Mucosa of gallbladder (tissue), 1 donor: ENCODE results near the gene ASPA. TPM values are rescaled to one million over a fixed set of nuclear protein-coding genes. Genes with fewer than 3 reads are reported as not detected.
A peak's percentile ranks its signal among the peaks of the same experiment; 100 is the strongest.
"Not testable (repeated sequence)": the region's sequence is repeated elsewhere in the genome, so short reads cannot be mapped to it uniquely, and the experiment has no call there.

Experiments used
- DNase-seq: peaks from one replicate; pipeline ENCODE4 v3.0.0-alpha.2; 2020; ENCODE audit warnings: low spot score
- total RNA-seq: library from RNA; stranded (reverse); gene quantifications from one replicate; pipeline ENCODE4 v1.2.1, GENCODE V29; 2021
- donor health status: DM: no; HTN: no; CAD: no.

ASPA gene
- total RNA-seq, 1 donor from 2014 or later, result 2.4 TPM

GRCh38 chr17:3507869-3508268 is 32.1 kb downstream of the ASPA start:
- no peak for DNase-seq

- DNase-seq, result no peak
Observed at GRCh38 chr17:3510090-3510489, 34.3 kb downstream of the ASPA start.

GRCh38 chr17:3511852-3512504 is 36.2 kb downstream of the ASPA start:
- DNase-seq, result no peak

GRCh38 chr17:3512505-3513171 is 36.8 kb downstream of the ASPA start:
- DNase-seq, result peak; percentile 88

GRCh38 chr17:3513305-3514035 is 37.7 kb downstream of the ASPA start:
- DNase-seq, result no peak

- not testable (repeated sequence) for DNase-seq
Observed at GRCh38 chr17:3514167-3514566, 38.4 kb downstream of the ASPA start.

- DNase-seq, result no peak
Observed at GRCh38 chr17:3514873-3515272, 39.1 kb downstream of the ASPA start.

GRCh38 chr17:3519472-3519871 is 43.7 kb downstream of the ASPA start:
- DNase-seq, result not testable (repeated sequence)

- no peak for DNase-seq
Observed at GRCh38 chr17:3524024-3524423, 48.2 kb downstream of the ASPA start.

- no peak for DNase-seq
Observed at GRCh38 chr17:3526491-3526890, 50.7 kb downstream of the ASPA start.

GRCh38 chr17:3526971-3527370 is 51.2 kb downstream of the ASPA start:
- no peak for DNase-seq

GRCh38 chr17:3527468-3527867 is 51.7 kb downstream of the ASPA start:
- no peak for DNase-seq

GRCh38 chr17:3527896-3528295 is 52.1 kb downstream of the ASPA start:
- DNase-seq, result no peak

- DNase-seq, result no peak
Observed at GRCh38 chr17:3528403-3528851, 52.6 kb downstream of the ASPA start.

GRCh38 chr17:3528880-3529511 is 53.2 kb downstream of the ASPA start:
- no peak for DNase-seq

- DNase-seq, result peak; percentile 80
Observed at GRCh38 chr17:3529817-3530741, 54.3 kb downstream of the ASPA start.

- no peak for DNase-seq
Observed at GRCh38 chr17:3531266-3532101, 55.7 kb downstream of the ASPA start.

- DNase-seq, result no peak
Observed at GRCh38 chr17:3532106-3532858, 56.5 kb downstream of the ASPA start.

GRCh38 chr17:3532859-3533142 is 57.0 kb downstream of the ASPA start:
- no peak for DNase-seq

GRCh38 chr17:3533752-3534151 is 58.0 kb downstream of the ASPA start:
- DNase-seq, result no peak
